GM10266 (cell line): ENCODE data around the gene PPP1R12C.

Source experiments
- DNase-seq: peaks from one replicate; pipeline ENCODE4 v3.0.0; 2012; ENCODE audit errors: extremely low spot score
- CTCF ChIP-seq: IDR thresholded peaks from 2 replicates; pipeline ENCODE4 v1.5.1; 2012; ENCODE audit warnings: mild to moderate bottlenecking, low read depth; ENCODE audit not compliant: control insufficient read depth, insufficient read depth; ENCODE audit errors: missing control alignments

Gene PPP1R12C

GRCh38 chr19:55050749-55051532, 66.5 kb downstream of the PPP1R12C start:
- no peak for TF ChIP-seq CTCF
- no peak for DNase-seq

GRCh38 chr19:55048446-55048845, 69.0 kb downstream of the PPP1R12C start:
- no peak for TF ChIP-seq CTCF
- DNase-seq: no peak

GRCh38 chr19:55047951-55048350, 69.5 kb downstream of the PPP1R12C start:
- no peak for TF ChIP-seq CTCF

GRCh38 chr19:55046975-55047622, 70.3 kb downstream of the PPP1R12C start:
- TF ChIP-seq CTCF: no peak
- no peak for DNase-seq

More at GRCh38 chr19:55047951-55048350, 69.5 kb downstream of the PPP1R12C start:
- no peak for DNase-seq

- no peak for TF ChIP-seq CTCF
- no peak for DNase-seq
Observed at GRCh38 chr19:55044771-55045716, 72.4 kb downstream of the PPP1R12C start.

- TF ChIP-seq CTCF: no peak
- no peak for DNase-seq
Observed at GRCh38 chr19:55044286-55044685, 73.2 kb downstream of the PPP1R12C start.
